Activated CD4-positive, alpha-beta T cell treated with anti-CD3 and anti-CD28 coated beads, Interleukin-2, amount 50 U/mL, for 16 hours (primary cell): Measurements from ENCODE around the gene GOLGA8J.
"Not testable (repeated sequence)": the region's sequence is repeated elsewhere in the genome, so short reads cannot be mapped to it uniquely, and the experiment has no call there.

Source experiments
- DNase-seq: peaks from one replicate; pipeline ENCODE4 v3.0.0-alpha.2; 2020

GOLGA8J gene

DNA sequence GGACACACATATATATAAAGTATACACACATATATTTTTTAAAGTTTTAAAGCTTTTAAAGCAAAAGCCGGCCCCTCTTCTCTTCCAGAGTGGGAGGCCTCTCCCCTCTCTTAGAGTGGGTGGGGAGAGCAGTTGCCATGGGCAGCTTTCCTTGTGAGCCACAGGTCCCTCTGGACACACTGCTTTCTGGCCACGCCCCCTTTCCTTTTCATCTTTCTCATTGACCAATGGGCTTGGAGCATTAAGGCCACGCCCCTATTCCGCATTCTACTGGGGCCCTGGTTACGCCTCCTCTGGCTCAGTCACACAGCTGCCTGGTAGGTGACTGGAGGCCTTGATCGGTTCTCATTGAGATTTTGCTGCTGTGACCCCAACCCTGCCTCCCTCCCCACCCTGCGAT, at the start of gene GOLGA8J:
TSS of gene GOLGA8J (plus strand) at position 301 of the 400 bp plus-strand sequence. CDS start at position 399, 98 bp downstream.
- not testable (repeated sequence) for DNase-seq

DNA sequence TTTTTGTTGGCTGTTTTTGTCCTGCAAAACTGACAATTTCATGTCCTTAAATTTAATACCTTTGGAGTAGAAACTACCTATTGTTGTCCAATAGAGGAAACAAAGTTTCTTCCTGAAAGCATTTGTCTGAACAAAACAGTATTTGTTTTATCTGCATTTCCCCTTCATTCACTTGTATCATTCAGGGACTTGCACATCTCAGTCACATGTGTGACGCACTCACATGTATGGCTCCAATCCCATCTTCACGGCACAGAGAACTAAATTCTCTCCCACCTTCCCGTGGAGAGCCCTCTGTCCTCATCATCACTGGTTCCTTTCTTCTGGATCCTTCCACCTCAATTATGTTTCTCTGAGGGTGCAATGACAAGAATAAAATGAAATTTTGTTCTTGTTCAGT, 49.5 kb upstream of the GOLGA8J start:
- DNase-seq: no peak

DNA sequence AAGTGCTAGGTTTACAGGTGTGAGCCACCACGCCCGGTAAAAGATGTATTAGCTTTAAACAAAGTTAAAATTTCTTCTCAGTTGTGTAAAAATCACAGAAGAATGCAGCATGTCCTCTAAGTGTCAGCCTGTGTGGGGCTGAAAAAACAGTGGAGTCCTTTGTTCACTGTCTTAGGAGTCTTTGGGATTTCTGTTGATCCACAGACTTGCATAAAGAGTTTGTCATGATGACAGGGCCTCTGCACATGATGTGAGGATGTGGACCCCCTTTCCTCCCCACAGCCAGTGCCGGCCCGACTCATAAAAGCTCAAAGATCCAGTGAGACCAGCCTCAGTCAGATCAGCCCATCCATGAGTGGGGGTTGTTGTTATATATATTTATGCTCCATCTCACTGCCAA, 49.0 kb upstream of the GOLGA8J start:
- DNase-seq: no peak

GRCh38 chr15:30036036-30036703, 46.6 kb upstream of the GOLGA8J start:
- no peak for DNase-seq

DNA sequence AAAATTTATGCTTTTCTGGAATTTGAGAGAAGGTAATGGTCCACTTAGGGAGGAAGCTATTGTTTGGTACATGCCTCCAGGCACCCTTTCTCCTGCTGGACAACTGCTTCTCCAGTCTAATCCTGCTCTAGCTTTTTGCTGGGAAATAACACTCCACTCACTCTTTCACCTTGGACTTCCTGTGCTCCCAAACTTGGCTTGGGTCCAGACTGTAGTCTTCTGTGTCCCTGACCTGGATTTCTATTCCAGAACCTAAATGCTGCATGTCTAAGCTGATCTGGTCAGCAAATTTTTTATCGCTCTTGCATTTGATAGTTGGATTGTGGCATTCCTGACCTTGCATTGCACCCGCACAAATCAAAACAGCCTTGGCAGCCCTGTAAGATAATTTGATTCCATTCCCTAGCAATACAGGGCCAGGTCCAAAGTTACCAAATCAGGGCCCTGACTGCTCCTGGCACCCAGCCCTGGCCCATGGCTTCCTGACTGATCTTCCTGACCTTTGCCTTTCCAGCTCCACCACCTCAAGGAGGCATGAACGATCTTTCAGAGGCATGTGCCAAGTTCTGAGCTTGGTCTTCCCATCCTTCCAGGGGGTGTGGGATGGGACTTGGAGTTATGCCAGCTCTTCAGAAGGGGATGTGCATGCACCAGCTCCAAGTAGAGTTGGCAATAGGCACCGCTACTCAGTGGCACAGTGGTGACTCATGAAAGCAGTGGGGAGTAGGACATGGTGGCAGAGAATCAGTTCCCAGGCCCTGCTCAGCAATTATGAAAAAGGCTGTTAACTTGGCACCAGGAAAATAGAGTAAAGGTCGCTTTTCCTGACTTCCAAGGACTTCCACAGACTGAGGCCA, 43.9 kb upstream of the GOLGA8J start:
- DNase-seq: no peak

GRCh38 chr15:30041868-30042267, 40.9 kb upstream of the GOLGA8J start:
- DNase-seq: no peak

- DNase-seq: no peak
Observed at GRCh38 chr15:30042556-30042955, 40.2 kb upstream of the GOLGA8J start.

GRCh38 chr15:30043211-30043655, 39.5 kb upstream of the GOLGA8J start:
- DNase-seq: no peak

- DNase-seq: no peak
Observed at GRCh38 chr15:30044377-30044776, 38.4 kb upstream of the GOLGA8J start.

DNA sequence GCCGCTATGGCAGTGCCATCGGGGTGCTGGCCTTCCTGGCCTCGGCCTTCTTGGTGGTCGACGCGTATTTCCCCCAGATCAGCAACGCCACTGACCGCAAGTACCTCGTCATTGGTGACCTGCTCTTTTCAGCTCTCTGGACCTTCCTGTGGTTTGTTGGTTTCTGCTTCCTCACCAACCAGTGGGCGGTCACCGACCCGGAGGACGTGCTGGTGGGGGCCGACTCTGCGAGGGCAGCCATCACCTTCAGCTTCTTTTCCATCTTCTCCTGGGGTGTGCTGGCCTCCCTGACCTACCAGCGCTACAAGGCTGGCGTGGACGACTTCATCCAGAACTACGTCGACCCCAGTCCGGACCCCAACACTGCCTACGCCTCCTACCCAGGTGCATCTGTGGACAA, 37.9 kb upstream of the GOLGA8J start:
- DNase-seq: not testable (repeated sequence)

- DNase-seq: not testable (repeated sequence)
Observed at GRCh38 chr15:30045248-30046041, 37.3 kb upstream of the GOLGA8J start.

DNA sequence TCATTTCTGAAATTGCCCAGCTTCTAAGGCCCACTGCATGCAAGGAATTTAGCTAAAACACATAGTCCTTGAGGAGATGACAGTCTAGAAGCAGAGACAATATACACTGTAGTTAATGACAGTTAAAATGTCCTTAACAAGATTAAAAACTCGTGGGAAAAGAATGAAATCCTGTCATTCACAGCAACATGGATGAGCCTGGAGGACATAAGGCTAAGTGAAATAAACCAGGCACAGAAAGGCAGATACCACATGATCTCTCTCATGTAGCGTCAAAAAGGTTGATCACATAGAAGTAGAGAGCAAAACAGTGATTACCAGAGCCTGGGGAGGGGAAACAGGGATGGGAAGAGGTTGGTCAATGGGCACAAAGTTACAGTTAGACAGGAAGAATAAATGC, 36.3 kb upstream of the GOLGA8J start:
- DNase-seq: no peak

DNA sequence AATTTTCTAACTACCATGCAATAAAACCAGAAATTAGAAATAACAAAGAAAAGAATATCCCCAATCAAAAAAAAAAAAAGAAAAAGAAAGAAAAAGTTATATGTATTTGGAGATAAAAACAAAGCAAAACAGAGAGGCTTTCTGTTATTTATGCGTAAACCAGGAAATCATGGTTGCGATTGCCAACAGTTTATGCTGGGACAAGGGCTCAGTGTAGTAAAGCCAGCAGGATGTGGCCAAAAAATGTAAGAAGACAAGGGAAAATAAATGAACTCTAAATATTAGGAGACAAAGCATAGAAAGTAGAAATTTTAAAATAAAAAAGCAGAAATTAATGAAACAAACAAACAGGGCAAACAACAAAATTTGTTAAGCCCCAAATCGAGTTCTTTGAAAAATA, 27.2 kb upstream of the GOLGA8J start:
- DNase-seq: no peak

- DNase-seq: no peak
Observed at GRCh38 chr15:30056166-30056565, 26.6 kb upstream of the GOLGA8J start.

GRCh38 chr15:30059771-30060170, 23.0 kb upstream of the GOLGA8J start:
- no peak for DNase-seq

GRCh38 chr15:30062881-30063280, 19.9 kb upstream of the GOLGA8J start:
- DNase-seq: no peak

DNA sequence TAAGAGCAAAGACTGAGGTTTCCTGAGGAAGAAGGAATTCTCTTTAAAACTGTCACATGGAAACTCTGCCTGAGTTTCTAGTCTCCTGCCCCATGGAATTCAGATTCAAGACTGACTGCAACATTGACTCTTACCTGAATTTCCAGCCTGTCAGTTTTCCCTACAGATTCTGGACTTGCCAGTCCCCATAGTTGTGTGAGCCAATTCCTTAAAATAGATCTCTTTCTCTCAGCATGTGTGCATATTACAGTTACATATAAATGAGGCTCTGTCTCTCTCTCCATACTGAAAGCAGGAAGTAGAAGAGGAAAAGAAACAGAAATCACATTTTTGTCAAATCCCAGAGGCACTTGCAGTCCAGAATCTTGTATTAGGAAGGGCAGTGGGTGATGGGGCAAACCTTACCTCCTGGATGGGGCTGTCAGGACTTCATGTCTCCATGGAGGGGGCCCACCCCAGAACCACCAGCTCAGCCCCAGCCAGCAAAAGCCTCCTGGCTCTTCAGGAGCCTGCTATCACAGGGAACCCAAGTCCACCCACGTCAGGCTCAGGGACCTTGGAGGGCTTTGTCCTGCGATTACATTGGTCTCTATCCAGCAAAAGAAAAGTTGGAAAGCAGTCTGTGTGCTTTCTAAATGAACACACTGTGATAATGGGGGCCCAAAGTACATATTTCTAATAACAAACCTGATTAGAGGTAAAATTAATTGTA, 18.8 kb upstream of the GOLGA8J start:
- DNase-seq: no peak

DNA sequence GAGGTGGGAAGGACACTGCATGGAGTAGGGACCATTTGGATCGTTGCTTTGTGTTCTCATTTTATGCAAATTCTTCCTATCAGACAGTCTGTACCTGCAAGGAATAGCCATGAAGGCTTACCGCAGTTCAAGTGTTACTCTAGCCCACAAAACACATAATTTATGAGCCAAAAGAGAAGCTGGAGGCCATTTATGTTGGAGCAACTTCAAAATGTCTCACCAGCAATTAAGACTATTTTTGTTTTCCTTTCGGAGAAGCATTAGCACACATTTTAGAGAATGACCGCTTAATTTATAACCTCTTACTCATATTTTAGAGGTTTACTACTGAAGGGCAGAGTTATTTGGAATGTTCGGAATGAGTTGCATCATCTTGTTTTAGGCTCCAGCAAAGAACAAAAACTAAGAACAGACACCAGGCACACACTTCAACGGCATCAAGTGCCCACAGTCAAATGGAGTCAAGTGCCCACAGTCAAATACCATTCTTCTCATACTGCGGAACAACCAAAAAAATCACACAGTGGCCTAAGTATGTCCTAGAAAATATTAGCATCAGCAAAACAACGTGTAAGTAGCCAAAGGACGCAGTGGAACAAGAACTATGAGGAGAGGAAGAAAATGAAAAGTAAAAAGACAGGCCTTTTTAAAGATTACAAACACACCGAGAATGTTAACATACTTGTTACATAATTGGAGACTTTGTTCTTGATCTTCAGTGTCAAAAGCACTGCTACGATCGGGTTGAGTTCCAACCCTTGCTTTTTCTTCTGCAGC, 17.5 kb upstream of the GOLGA8J start:
- DNase-seq: no peak

DNA sequence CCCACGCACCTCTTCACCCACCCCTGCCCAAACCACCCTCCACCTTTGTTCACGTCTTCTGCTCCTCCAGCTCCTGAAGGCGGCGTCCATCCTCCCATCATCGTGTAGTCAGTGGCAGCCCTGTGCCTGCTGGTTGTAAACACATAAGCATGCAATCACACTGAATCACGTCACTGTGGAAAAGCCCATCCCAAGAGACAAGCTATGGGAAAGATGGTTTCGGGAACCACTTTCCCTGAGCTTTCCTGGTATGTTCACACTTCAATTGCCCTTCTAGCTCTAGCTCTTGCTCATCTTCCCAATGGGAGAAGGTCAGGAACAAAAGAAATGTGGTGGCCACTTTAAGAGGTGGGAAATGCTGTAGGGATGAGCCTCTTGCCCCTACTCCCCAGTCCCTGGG, 14.4 kb upstream of the GOLGA8J start:
- no peak for DNase-seq

GRCh38 chr15:30072630-30073029, 10.1 kb upstream of the GOLGA8J start:
- DNase-seq: no peak

DNA sequence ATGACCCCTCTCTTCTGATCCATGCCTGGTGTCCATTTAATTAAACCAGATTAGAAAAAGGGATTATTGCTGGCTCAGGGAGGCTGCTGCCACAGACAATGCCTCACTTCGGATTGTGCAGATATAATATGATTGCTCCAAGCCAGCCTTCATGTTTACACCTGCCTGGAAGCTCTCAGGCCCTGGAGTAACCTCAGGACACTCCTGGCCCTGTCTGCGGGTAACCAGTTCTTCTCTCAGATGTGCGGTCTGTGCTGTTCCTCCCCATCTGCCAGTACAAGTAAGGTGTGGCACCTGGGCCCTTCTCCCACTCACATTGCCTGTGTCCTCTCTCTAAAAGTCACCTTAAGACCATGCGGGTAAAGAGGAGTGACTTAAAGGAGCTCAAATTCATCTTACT, 8.8 kb upstream of the GOLGA8J start:
- DNase-seq: no peak

GRCh38 chr15:30080816-30081215, 1.9 kb upstream of the GOLGA8J start:
- not testable (repeated sequence) for DNase-seq
